GM19099 (cell line): ENCODE results near the gene CGB2.

Source experiments
- POLR2A ChIP-seq: IDR thresholded peaks from 3 replicates; pipeline ENCODE4 v1.6.1; 2011; ENCODE audit warnings: low read depth; ENCODE audit not compliant: insufficient read length; ENCODE audit errors: extremely low read depth

Gene CGB2

DNA sequence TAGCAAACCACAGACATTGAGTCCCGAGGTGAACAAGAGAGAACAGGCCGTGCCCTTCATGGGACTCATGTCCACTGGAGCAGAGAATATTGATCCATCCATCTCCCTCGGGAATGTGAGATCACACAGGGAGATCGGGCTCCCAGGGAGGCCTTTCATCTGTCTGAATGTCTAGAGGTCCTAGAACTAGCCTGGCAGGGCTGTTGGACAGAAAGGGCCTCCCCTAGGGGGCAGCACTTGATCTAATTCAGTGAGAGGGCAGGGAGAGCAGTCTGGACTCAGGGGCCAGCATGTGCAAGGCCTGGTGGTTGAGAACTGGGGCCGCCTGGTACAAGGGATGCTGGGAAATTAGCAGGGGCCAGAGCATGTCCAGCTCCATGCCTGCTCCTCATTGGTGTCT is 33.7 kb upstream of the CGB2 start:
- TF ChIP-seq POLR2A, result no peak

DNA sequence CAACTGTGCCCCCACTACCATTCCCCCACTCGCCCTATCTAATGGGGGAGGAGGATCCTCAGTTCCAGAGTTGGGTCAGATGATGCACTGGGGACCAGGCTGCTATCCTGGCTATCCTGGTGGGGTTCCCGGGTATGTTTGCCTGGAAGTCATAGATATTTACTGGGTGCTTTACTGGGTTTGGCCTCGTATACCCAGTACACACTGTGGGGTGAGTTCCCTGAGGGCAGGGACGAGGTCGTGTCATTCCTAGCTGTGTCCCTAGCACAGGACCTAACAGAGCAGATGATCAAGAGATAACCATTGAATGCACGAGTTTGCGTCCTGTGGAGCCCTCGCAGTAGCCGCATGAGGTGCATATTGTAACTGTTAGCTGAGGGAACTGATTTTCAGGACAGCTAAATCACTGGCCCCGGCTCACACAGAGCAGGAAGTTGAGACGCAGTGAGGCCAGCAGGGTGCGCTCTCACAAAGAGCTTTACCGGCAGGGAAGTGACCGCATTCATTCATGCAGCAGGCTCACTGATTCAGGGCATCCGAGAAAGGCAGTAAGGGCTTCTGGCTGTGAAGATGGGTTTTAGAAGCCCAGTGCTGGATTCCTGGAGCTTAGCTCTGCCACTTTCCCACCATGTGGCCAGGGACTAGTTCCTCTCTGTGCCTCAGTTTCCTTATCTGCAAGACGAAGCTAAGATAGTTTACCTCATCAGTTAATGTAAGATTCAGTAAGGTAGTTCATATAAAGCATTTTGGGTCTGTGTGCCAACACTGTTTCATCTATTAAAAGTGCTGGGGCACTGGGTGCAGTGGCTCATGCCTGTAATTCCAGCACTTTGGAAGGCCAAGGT is 32.0 kb upstream of the CGB2 start:
- TF ChIP-seq POLR2A, result no peak

DNA sequence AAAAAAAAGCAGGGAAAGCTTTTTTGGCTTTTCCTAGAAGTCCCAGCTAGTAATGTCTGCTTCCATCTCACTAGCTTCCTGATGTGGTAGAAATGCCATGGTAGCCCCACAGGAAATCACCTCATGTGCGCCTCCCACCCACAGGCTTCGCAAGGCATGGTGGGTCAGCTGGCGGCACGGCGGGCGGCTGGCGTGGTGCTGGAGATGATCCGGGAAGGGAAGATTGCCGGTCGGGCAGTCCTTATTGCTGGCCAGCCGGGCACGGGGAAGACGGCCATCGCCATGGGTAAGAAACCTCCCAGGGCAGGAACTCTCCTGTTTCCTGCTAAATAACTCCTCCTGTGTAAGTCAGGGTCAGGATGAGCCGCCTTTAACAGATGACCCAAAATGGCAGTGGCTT is 27.6 kb upstream of the CGB2 start:
- no peak for TF ChIP-seq POLR2A

GRCh38 chr19:49004964-49005614 is 26.6 kb upstream of the CGB2 start:
- no peak for TF ChIP-seq POLR2A

DNA sequence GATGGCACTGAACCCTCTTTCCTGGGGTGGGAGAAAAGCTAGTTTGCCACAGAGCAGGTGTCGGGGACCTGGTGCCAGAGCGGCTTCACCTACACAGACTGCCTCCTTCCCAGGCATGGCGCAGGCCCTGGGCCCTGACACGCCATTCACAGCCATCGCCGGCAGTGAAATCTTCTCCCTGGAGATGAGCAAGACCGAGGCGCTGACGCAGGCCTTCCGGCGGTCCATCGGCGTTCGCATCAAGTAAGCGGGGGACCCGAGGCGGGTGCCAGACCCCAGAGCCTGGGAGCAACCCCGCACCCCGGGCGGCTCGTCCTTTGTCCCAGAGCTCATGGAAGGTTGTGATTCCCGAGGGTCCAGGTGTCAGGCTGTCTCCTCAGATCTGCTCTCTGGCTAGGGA is 24.8 kb upstream of the CGB2 start:
- no peak for TF ChIP-seq POLR2A

- no peak for TF ChIP-seq POLR2A
Observed at GRCh38 chr19:49009828-49010227, 21.9 kb upstream of the CGB2 start.

DNA sequence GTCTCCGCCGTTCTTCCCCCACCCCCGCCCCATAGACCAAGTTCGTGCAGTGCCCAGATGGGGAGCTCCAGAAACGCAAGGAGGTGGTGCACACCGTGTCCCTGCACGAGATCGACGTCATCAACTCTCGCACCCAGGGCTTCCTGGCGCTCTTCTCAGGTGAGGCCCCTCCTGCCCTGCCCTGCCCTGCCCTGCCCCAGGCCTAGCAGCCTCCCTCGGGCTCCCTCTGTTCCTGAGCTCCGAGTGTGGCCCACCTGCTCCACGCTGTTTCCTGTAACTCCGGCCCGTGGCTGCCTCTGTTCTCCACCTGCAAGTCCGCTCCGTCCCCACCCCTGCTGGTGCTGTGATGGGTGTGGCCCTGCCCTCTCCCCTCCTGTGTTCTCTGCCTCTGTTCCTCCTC is 21.2 kb upstream of the CGB2 start:
- TF ChIP-seq POLR2A, result no peak

- no peak for TF ChIP-seq POLR2A
Observed at GRCh38 chr19:49011194-49011593, 20.5 kb upstream of the CGB2 start.

- TF ChIP-seq POLR2A, result no peak
Observed at GRCh38 chr19:49014123-49014869, 17.4 kb upstream of the CGB2 start.

DNA sequence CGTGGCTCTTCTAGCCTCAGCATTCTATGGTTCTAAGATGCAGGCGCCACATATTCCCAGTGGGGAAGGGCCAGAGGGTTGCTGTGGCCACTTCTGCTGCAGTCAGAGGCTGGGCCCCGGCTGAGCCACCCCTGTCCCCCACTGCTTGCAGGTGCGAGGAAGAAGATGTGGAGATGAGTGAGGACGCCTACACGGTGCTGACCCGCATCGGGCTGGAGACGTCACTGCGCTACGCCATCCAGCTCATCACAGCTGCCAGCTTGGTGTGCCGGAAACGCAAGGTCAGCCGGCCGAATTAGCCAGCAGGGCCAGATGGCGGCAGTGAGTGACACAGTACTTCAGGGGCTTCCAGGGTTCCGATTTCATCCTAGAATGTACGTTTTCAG is 16.8 kb upstream of the CGB2 start:
- TF ChIP-seq POLR2A, result no peak

DNA sequence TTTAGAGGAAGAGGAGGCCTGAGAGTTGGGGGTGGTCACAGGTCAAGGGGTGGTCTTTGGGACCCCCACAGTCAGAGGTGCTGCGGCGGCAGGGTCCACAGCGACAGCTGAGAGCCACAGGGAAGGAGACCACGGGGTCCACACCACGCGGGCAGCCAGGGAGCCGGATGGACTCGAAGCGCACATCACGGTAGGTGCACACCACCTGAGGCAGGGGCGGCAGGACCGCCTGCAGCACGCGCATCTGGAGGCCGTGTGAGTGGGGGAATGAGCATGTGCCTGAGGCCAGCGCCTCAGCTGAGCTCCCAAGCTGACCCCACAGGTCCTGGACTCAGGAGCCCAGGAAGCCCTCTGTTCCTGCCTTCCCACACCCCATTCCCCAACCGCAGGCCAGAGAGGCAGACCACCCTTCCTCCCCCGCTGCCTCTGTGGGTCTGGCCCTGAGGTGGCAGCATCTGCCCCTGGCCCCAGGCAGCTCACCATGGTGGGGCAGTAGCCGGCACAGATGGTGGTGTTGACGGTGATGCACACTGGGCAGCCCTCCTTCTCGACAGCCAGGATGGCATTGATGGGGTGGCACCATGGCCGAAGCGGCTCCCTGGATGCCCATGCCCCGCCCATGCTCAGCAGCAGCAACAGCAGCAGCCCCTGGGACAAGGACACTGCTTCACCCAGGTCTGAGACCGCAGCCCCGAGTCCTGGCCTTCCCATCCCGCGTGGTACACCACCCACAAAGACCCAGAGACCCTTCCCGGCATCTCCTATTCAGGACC is 15.4 kb upstream of the CGB2 start:
- TF ChIP-seq POLR2A, result no peak

GRCh38 chr19:49017041-49017665 is 14.5 kb upstream of the CGB2 start, which contains the start of gene LHB:
TSS of gene LHB (minus strand) at chr19:49017091. CDS start at chr19:49017081, 10 bp downstream.
- TF ChIP-seq POLR2A, result no peak

DNA sequence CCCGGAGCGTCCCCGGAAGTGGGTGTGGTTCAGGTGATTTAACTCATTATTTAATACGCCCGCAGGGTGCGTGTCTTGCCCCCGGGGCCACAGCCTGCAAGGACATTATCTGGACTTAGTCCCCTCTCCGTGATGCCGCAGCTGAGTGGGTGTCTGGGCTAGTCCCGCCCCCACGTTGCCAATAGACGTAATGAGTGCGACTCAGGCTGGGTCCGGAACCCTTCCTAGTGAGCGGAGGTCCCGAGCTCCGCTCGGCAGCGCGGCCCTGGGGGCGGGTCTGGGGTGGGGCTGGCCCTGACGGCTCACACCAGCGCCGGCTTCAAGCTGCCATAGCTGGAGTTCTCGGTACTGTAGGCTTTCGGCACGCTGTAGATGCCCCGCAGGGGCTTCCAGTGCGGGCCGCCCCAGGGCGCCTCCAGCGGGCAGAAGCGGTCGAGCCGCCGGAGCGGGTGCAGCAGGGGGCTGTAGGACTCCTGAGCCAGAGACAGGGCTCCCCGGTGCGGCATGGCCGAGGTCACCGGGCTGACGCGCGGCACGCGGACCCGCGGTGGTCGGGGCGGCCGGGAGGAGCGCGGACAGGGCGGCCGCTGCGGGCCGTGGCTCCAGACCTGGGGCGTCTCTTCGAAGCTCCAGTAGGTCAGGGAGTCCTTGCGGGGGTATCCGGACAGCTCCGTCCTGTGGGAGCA is 13.9 kb upstream of the CGB2 start:
- no peak for TF ChIP-seq POLR2A

- TF ChIP-seq POLR2A, result no peak
Observed at GRCh38 chr19:49019242-49019932, 12.3 kb upstream of the CGB2 start.

DNA sequence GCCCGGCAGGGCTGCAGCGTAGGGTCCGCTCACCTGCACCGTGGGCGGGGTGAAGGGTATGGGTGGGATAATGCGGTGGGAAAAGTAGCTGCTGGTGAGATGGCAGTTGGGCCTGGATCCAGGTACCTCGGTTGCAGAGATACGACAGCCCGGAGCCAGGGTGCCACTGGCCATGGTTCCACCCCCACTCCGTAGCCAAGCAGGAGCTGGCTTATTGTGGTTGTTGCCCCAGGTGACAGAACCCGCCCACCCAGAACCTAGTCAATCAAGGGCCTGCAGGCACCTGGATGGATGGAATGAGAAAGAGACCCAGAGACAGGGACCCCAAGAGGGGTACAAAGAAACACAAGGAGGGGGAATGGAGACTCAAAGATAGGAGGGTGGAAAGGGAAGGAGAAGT is 11.3 kb upstream of the CGB2 start:
- TF ChIP-seq POLR2A, result no peak
